Hepatocyte (in vitro differentiated cells): ENCODE results near the gene TPH1.

Source experiments
- CTCF ChIP-seq: fragments of 200-600 bp; sonication (generic); IDR thresholded peaks from 2 replicates; pipeline ENCODE4 v1.5.1; 2016; ENCODE audit warnings: antibody characterized with exemption, mild to moderate bottlenecking; ENCODE audit not compliant: poor library complexity
- EZH2 ChIP-seq: fragments of 200-600 bp; sonication (generic); IDR thresholded peaks from 2 replicates; pipeline ENCODE4 v1.6.1; 2016; ENCODE audit warnings: antibody characterized with exemption, mild to moderate bottlenecking, borderline replicate concordance
- EZH2phosphoT487 ChIP-seq: fragments of 200-600 bp; sonication (generic); IDR thresholded peaks from one replicate; pipeline ENCODE4 v1.6.1; 2018; ENCODE audit warnings: antibody characterized with exemption, mild to moderate bottlenecking, low read depth, moderate library complexity; ENCODE audit not compliant: unreplicated experiment, severe bottlenecking

DNA sequence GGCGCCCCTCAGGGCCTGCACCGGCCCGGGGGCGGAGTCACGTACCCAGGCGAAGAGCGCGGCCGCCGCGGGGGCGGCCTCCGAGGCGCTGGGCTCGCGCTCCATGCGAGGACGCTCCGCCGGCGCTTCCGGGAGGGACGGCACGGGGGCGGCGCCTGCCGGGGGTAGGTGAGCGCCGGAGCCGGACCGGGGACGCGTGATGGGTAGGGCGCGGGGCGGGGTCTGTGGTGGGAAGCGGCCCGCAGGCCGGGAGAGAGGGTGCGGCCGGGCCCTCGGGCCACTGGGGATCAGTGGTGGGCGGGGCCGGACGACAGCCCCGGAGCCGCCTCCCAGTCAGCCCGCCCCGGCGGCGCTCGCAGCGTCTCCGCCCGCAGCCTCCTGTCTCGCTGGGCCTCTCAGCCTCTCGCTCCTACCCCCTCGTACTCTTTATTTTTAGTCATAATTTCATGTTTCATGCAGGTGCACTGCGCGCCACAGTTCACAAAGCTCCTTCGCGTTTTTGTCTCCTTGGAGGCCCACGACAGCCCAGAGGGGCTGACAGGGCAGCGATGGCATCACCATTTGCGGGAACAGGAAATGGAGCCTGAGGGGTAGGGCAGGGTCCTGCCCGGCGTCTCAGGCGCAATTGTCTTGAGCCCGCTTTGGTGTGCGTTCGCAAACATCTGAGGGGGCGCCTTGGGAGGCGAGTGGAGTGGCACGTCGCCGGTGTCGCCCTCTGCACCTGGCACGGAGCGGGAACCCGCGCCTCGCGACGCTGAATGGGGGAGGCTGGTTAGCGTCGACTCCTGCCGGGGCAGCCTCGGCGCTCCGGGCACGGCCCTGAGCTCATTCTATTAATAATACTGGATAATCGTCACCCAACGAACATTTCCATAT lies 32.9 kb downstream of the TPH1 start, which contains the start of gene SERGEF:
- no peak for TF ChIP-seq CTCF
- no peak for TF ChIP-seq EZH2
- TF ChIP-seq EZH2phosphoT487, result no peak
